ENCODE measurements around the gene FST.

The FST gene

GRCh38 chr5:53503562-53504218 lies 23.3 kb downstream of the FST start:
- in situ Hi-C loops (cut with MboI; ENCODE audit: low pct_unique_long_range_greater_than_20kb, low sequenced_read_pairs): no loop called here
- no peak for DNase-seq

- peak; percentile 62 for DNase-seq
- in situ Hi-C loops (cut with MboI; ENCODE audit: low pct_unique_long_range_greater_than_20kb, low sequenced_read_pairs): no loop called here
These were observed 26.6 kb downstream of the FST start for GRCh38 chr5:53507013-53507412.

GRCh38 chr5:53508125-53508524 lies 27.7 kb downstream of the FST start:
- in situ Hi-C loops (cut with MboI; ENCODE audit: low pct_unique_long_range_greater_than_20kb, low sequenced_read_pairs): no loop called here
- DNase-seq: no peak

- no peak for DNase-seq
- in situ Hi-C loops (cut with MboI; ENCODE audit: low pct_unique_long_range_greater_than_20kb, low sequenced_read_pairs): no loop called here
These were observed 32.1 kb downstream of the FST start for GRCh38 chr5:53512539-53512938.

- DNase-seq: no peak
- in situ Hi-C loops (cut with MboI; ENCODE audit: low pct_unique_long_range_greater_than_20kb, low sequenced_read_pairs): no loop called here
These were observed 35.6 kb downstream of the FST start for GRCh38 chr5:53515988-53516387.

- in situ Hi-C loops (cut with MboI; ENCODE audit: low pct_unique_long_range_greater_than_20kb, low sequenced_read_pairs): no loop called here
- no peak for DNase-seq
These were observed 40.4 kb downstream of the FST start for GRCh38 chr5:53520813-53521212.
